Hepatocyte (in vitro differentiated cells): ENCODE data around the gene PLA2G2C. TPM values are rescaled to one million over a fixed set of nuclear protein-coding genes. Genes with fewer than 3 reads are reported as not detected.

Experiments used
- DNase-seq: peaks from one replicate; pipeline ENCODE4 v3.0.0-alpha.2; 2016; ENCODE audit warnings: low spot score
- H2AFZ ChIP-seq: fragments of 200-600 bp; sonication (generic); 2 replicates; pipeline ENCODE4 v1.6.0; 2016; ENCODE audit warnings: antibody characterized with exemption, mild to moderate bottlenecking
- H3K27ac ChIP-seq: fragments of 200-600 bp; sonication (generic); 2 replicates; pipeline ENCODE4 v1.5.1; 2016; ENCODE audit warnings: mild to moderate bottlenecking
- H3K27me3 ChIP-seq: fragments of 200-600 bp; sonication (generic); 2 replicates; pipeline ENCODE4 v1.6.1; 2016
- H3K36me3 ChIP-seq: fragments of 200-600 bp; sonication (generic); replicated peaks from 2 replicates; pipeline ENCODE4 v1.5.1; 2016; ENCODE audit warnings: low read depth; ENCODE audit not compliant: insufficient read depth
- H3K4me1 ChIP-seq: fragments of 200-600 bp; sonication (generic); 2 replicates; pipeline ENCODE4 v1.5.1; 2016; ENCODE audit warnings: mild to moderate bottlenecking, moderate library complexity; ENCODE audit not compliant: insufficient read depth
- H3K4me2 ChIP-seq: fragments of 200-600 bp; sonication (generic); 2 replicates; pipeline ENCODE4 v1.6.0; 2016
- H3K4me3 ChIP-seq: fragments of 200-600 bp; sonication (generic); 2 replicates; pipeline ENCODE4 v1.5.1; 2016; ENCODE audit warnings: mild to moderate bottlenecking
- H3K79me2 ChIP-seq: fragments of 200-600 bp; sonication (generic); 2 replicates; pipeline ENCODE4 v1.6.0; 2017; ENCODE audit warnings: mild to moderate bottlenecking
- H3K9me2 ChIP-seq: fragments of 200-600 bp; sonication (generic); replicated peaks from 2 replicates; pipeline ENCODE4 v1.6.0; 2017; ENCODE audit warnings: mild to moderate bottlenecking; ENCODE audit not compliant: insufficient read depth
- H3K9me3 ChIP-seq: fragments of 200-600 bp; sonication (generic); 2 replicates; pipeline ENCODE4 v1.5.1; 2016; ENCODE audit warnings: low read depth, mild to moderate bottlenecking
- H4K20me1 ChIP-seq: fragments of 200-600 bp; sonication (generic); 2 replicates; pipeline ENCODE4 v1.6.0; 2016; ENCODE audit warnings: mild to moderate bottlenecking; ENCODE audit not compliant: insufficient read depth, poor library complexity, severe bottlenecking
- EZH2 ChIP-seq: fragments of 200-600 bp; sonication (generic); IDR thresholded peaks from 2 replicates; pipeline ENCODE4 v1.6.1; 2016; ENCODE audit warnings: antibody characterized with exemption, mild to moderate bottlenecking, borderline replicate concordance
- EZH2phosphoT487 ChIP-seq: fragments of 200-600 bp; sonication (generic); IDR thresholded peaks from one replicate; pipeline ENCODE4 v1.6.1; 2018; ENCODE audit warnings: antibody characterized with exemption, mild to moderate bottlenecking, low read depth, moderate library complexity; ENCODE audit not compliant: unreplicated experiment, severe bottlenecking
- WGBS: methylation state at CpG from one replicate; pipeline ENCODE4 v1.1.6; 2016; ENCODE audit warnings: low lambda C conversion rate; ENCODE audit errors: missing lambda C conversion rate; 5-methylcytosine and 5-hydroxymethylcytosine counted together
- polyA plus RNA-seq: library from polyadenylated mRNA; unstranded; fragments of >200 nt; fragmentation: Nextera tagmentation; extraction: Ambion mirVana; gene quantifications from 2 replicates; pipeline ENCODE4 v1.2.1, GENCODE V29; 2016
- total RNA-seq: library from RNA; depleted of rRNA; stranded (reverse); fragments of >200 nt; gene quantifications from 2 replicates; pipeline ENCODE4 v1.2.3, GENCODE V29; 2014
- TF ChIP-seq, protein P1 (sequence below): fragments of 200-600 bp; sonication (generic); IDR thresholded peaks from 2 replicates; pipeline ENCODE4 v1.5.1; 2016; ENCODE audit warnings: antibody characterized with exemption, mild to moderate bottlenecking; ENCODE audit not compliant: poor library complexity

PLA2G2C gene
- total and polyA plus RNA-seq, 2 experiments from 2014 or later = not detected

DNA sequence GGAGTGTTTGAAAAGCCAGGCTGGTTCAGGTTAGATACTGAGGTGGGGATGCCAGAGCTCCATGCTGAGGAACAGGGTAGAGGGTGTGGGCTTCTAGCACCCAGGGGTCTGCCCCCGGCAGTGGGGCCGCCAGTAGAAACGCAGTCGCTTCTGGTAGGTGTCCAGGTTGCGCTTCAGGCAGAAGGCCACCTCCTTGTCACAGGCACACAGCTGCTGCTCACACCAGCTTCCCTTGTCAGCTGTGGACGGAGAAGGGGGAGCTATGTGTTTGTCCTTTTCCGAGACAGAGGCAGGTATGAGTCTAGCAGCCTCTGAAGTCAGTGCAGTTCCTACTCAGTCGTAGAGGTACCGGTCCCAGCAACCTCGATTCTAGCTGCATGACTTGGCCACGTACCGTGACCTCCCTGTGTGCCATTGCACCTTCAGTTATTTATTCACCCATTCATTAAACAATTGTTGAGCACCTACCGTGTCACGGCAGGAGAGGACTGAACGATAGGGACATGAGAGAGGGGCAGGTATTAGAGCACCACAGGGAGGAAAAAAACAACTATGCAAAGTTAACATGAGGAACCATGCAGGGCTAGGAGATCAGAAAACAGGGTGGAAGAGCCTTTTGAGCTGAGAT lies 72.2 kb downstream of the PLA2G2C start:
- Histone ChIP-seq H3K27ac (no peak overlapping the region), H3K9me2 (no peaks in the 10 kb centered on the region), H3K4me2 (no peak overlapping the region), H4K20me1 (no peaks in the 10 kb centered on the region), H2AFZ (no peak overlapping the region), H3K4me1 (no peaks in the 10 kb centered on the region), H3K79me2 (no peaks in the 10 kb centered on the region), H3K4me3 (no peak overlapping the region), H3K9me3 (no peaks in the 10 kb centered on the region), H3K36me3 (no peaks in the 10 kb centered on the region), H3K27me3 (no peaks in the 10 kb centered on the region)
- WGBS = 66% methylated on average over 15 of the region's 15 CpGs
- no peak for DNase-seq
- TF ChIP-seq, protein P1, sequence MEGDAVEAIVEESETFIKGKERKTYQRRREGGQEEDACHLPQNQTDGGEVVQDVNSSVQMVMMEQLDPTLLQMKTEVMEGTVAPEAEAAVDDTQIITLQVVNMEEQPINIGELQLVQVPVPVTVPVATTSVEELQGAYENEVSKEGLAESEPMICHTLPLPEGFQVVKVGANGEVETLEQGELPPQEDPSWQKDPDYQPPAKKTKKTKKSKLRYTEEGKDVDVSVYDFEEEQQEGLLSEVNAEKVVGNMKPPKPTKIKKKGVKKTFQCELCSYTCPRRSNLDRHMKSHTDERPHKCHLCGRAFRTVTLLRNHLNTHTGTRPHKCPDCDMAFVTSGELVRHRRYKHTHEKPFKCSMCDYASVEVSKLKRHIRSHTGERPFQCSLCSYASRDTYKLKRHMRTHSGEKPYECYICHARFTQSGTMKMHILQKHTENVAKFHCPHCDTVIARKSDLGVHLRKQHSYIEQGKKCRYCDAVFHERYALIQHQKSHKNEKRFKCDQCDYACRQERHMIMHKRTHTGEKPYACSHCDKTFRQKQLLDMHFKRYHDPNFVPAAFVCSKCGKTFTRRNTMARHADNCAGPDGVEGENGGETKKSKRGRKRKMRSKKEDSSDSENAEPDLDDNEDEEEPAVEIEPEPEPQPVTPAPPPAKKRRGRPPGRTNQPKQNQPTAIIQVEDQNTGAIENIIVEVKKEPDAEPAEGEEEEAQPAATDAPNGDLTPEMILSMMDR = no peak
- TF ChIP-seq EZH2phosphoT487 (no peak), EZH2 (no peak)

Other genes starting within 250 kb of the PLA2G2C start
- gene PLA2G2A, start 206.9 kb downstream of the PLA2G2C start, total RNA-seq = 170 and 340 TPM in 2 replicates
- 1,328 and 1,609 TPM in 2 replicates for gene PLA2G2A, start 206.9 kb downstream of the PLA2G2C start, polyA plus RNA-seq
- 10.5 and 24.9 TPM in 2 replicates for gene PLA2G5, start 116.3 kb downstream of the PLA2G2C start, total RNA-seq
- gene PLA2G5, start 116.3 kb downstream of the PLA2G2C start, polyA plus RNA-seq = 29.4 and 40.7 TPM in 2 replicates
- gene PLA2G2D, start 67.0 kb downstream of the PLA2G2C start, total RNA-seq = not detected in 2 replicates
- not detected in 2 replicates for gene PLA2G2D, start 67.0 kb downstream of the PLA2G2C start, polyA plus RNA-seq
- gene PLA2G2F, start 47.2 kb downstream of the PLA2G2C start, total RNA-seq = not detected in 2 replicates
- gene PLA2G2F, start 47.2 kb downstream of the PLA2G2C start, polyA plus RNA-seq = not detected in 2 replicates
- gene UBXN10, start 422 bp downstream of the PLA2G2C start, total RNA-seq = 0.48 and 0.63 TPM in 2 replicates
- 1.1 and 1.2 TPM in 2 replicates for gene UBXN10, start 422 bp downstream of the PLA2G2C start, polyA plus RNA-seq
- 0.24 and 0.33 TPM in 2 replicates for gene VWA5B1, start 104.4 kb upstream of the PLA2G2C start, total RNA-seq
- gene VWA5B1, start 104.4 kb upstream of the PLA2G2C start, polyA plus RNA-seq = 0.35 and 1.1 TPM in 2 replicates